ENCODE results near the gene PHYHIPL.
A peak's percentile ranks its signal among the peaks of the same experiment; 100 is the strongest.

The PHYHIPL gene

GRCh38 chr10:59257224-59257623 lies 80.8 kb downstream of the PHYHIPL start:
- no peak for DNase-seq (ENCODE audit: low spot score)

DNA sequence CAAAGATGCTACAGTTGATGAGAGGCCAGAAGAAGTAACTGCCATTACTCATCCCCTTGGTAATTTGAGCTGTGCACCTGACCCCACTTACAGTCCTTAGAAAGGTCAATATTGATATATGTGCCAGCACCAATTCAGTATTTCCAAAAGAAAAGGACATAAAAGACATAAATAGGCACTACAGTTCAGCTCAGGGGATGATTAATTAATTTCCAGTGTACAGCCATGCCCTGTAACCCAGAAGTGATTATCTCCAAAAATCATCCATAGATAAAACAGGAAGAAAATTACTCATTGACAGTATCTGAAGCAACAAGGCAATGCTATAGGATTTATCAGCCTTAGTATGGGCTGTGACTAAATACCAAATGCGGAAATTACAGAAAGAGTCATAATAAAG lies 82.4 kb downstream of the PHYHIPL start:
- DNase-seq (ENCODE audit: low spot score) = no peak

GRCh38 chr10:59265141-59265540 lies 88.7 kb downstream of the PHYHIPL start:
- peak; percentile 57 for DNase-seq (ENCODE audit: low spot score)

- no peak for DNase-seq (ENCODE audit: low spot score)
Measured at GRCh38 chr10:59266321-59266720, 89.9 kb downstream of the PHYHIPL start.

DNA sequence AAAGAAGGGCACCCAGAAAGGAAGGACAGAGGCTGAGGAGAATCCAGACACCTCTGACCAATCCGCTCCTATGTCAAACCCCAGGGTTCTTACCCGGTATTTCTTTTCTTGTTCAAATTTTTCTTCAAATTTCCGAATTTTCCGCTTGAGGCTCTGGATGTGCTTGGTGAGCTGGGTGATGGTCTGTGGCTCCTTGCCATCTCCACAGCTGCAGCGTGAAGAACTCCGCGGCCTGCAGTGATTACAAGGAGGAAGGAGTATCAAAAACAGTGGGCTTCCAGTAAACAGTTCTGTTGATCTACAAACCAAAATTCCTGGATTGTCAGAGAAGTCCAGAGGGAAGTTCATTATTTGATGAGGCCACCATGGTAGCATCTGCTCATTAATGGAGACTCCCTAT lies 92.0 kb downstream of the PHYHIPL start:
- DNase-seq (ENCODE audit: low spot score) = no peak

GRCh38 chr10:59269651-59270050 lies 93.2 kb downstream of the PHYHIPL start:
- no peak for DNase-seq (ENCODE audit: low spot score)

- no peak for DNase-seq (ENCODE audit: low spot score)
Measured at GRCh38 chr10:59270492-59270891, 94.0 kb downstream of the PHYHIPL start.

DNA sequence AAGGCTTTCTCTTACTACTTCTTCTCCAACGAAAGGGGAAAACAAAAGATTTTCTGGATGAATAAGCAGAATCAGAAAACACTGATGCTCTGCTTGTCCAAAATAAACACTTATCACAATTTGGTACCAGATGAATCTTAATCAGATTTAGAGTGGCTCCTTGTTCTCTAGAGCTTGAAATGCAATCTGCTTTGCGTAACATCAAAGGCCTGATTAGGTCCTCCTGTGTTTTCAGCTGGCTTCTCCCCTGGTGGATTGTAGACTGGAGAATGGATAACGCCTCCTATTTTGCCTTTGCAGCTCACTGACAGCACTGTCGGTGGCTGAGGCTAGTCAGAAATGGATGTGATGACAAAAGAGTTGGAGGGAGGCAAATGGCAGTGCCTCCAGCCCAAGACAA lies 94.7 kb downstream of the PHYHIPL start:
- no peak for DNase-seq (ENCODE audit: low spot score)

DNA sequence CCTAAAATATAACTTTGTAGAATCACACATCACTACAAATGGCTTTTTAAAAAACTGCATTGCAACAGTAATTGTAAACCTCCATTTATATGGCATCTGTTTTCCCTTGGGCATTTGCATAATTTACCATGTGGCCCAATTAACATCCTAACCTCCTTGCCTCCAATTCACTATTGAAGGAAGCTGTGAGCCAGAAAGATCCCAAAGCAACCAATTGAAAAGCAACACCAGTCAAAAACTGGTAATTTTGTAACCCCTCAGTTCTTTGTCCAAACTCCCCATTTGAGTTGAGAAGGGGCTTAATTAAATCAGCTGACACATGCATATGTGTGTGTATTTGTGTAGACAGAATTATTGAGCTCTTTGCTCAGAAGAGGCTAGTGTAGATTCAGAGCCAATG lies 95.6 kb downstream of the PHYHIPL start:
- DNase-seq (ENCODE audit: low spot score) = no peak

GRCh38 chr10:59273445-59273844 lies 97.0 kb downstream of the PHYHIPL start:
- DNase-seq (ENCODE audit: low spot score) = no peak

DNA sequence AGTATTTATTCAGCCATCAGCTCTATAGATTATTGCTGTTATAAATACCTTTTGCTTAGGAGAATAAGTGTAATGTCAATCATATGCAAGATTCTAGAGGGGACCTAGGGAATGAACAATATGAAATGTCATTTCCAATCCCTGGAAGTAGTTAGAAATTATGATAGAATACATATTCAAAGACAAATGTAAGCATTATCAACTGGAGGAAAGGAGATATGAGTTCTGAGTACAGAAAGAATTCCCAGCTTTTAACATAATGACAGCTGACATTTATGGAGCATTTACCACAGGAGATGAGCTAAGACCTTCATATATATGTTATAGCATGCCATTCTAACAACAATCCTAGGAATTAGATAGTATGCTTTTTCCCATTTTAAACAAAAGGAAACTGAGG lies 99.7 kb downstream of the PHYHIPL start:
- DNase-seq (ENCODE audit: low spot score) = no peak

- DNase-seq (ENCODE audit: low spot score) = no peak
Measured at GRCh38 chr10:59276919-59277318, 100.5 kb downstream of the PHYHIPL start.

GRCh38 chr10:59279476-59279875 lies 103.0 kb downstream of the PHYHIPL start:
- no peak for DNase-seq (ENCODE audit: low spot score)

GRCh38 chr10:59279991-59280505 lies 103.6 kb downstream of the PHYHIPL start:
- no peak for DNase-seq (ENCODE audit: low spot score)

GRCh38 chr10:59281861-59282260 lies 105.4 kb downstream of the PHYHIPL start:
- no peak for DNase-seq (ENCODE audit: low spot score)

DNA sequence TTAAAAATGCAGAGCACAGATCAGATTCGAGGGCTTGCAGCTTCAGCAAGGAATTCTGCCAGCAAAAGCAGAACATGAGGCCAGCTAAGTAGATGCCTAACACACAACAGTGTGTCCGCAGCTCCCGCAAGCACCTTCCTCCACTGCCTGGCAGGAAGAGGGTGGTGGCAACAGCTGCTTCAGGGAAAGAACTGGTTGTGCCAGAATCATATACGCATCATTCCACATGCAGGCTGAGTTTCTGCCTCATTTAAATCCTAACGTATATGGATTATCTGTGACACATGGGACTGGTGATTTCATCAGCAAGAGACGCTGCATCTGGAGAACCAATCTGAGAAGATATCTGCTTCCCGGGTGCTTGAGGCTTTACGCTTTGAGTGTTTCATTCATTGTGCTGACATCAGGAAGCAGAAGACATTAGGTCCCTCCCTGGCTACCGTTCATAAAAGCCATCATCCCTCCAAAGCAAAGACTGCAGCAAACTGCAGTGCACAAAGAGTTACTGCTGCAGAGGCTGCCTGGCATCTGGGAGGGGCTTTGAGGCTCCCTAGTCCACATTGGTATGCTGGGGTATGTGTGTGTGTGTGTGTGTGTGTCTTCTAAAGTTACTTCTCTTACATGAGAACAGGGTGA lies 107.1 kb downstream of the PHYHIPL start:
- no peak for DNase-seq (ENCODE audit: low spot score)

DNA sequence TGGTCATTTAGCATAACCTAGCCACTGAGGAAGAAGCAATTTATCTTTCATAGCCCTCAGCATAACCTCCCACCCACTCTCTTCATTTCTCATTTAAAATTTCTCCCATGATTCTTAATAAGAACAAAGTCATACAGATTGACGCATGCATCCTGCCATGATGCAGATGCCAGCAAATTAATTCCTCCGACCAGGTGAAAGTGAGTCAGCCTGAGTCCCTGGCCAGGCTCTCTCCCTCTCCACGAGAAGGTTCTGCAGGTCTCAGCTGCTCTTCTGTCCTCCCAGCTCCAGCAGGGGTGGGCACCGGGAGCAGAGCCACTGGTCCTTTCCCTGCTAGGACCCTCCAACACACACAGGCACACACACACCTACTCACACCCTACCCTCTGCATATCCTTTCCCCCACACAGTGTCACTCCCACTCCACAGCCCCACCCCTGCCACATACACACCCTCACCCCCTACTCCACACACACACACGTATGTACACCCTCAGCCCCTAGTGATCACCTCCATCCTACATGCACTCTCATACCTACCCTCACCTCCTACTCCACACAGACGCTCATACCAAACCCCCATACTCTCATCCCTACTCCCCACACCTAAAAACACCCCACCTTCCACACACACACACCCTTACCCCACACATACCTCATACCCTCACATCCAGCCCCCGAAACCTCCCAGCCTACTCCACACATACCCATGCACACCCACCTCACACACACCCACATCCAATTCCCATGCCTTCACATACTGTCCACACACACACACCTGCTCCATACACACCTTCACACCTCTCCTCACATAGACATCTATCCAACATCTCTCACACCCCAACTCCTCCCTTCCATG lies 107.9 kb downstream of the PHYHIPL start:
- DNase-seq (ENCODE audit: low spot score) = no peak

GRCh38 chr10:59285073-59285472 lies 108.6 kb downstream of the PHYHIPL start:
- DNase-seq (ENCODE audit: low spot score) = no peak

GRCh38 chr10:59285848-59286247 lies 109.4 kb downstream of the PHYHIPL start:
- DNase-seq (ENCODE audit: low spot score) = no peak

- DNase-seq (ENCODE audit: low spot score) = no peak
Measured at GRCh38 chr10:59287587-59288255, 111.3 kb downstream of the PHYHIPL start.

DNA sequence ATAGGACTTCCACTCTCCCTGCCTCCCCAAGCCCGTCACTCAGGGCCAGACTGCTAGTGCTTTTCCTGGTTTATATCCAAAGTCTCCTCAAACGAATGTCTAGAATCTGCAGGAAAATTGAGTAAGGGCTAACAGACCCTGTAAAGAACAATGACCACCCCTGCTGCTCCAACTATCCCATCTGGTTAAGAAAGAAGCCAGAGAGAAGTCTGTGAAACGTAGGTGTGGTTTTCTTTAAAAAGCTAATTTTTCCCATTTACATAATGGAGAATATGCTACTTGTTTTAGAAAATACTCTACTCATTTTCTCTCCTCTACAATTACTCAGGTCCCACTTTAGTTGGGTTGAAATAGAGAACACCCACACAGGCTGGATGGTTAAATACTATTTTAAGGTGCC lies 113.4 kb downstream of the PHYHIPL start:
- no peak for DNase-seq (ENCODE audit: low spot score)

DNA sequence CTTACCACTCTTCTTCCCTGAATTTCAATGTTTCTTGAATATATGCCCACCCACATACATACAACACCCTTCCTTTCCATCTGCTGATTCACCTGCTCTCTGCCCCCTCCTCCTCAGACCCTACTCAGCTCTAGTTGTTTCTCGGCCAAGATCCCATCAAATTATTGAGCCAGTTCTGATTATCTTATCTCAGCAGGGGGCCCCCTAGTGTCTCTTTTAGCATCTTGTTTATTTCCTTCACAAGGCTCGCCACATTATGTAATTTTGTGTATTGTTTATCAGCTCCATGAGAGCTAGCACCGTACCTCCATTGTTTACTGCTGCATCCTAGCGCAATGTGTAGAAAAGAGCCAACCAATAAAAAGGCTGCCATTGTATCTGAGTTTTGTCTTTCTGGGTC lies 114.0 kb downstream of the PHYHIPL start:
- DNase-seq (ENCODE audit: low spot score) = no peak

Data from ecto neural progenitor cell (in vitro differentiated cells).